Non-pigmented ciliary epithelial cell (primary cell): ENCODE measurements around the gene SGTB.

Experiments used
- DNase-seq: peaks from one replicate; pipeline ENCODE4 v3.0.0-alpha.2; 2010; ENCODE audit warnings: low read depth

The SGTB gene

GRCh38 chr5:65721720-65722574 lies at the start of gene SGTB, which contains the start of gene NLN:
Gene SGTB (minus strand): TSS chr5:65722109. CDS start chr5:65720807, 1,302 bp downstream.
Gene NLN (plus strand): TSS chr5:65722205. CDS start chr5:65722374, 169 bp downstream.
- no peak for DNase-seq

GRCh38 chr5:65771266-65771665 lies 49.4 kb upstream of the SGTB start:
- no peak for DNase-seq

DNA sequence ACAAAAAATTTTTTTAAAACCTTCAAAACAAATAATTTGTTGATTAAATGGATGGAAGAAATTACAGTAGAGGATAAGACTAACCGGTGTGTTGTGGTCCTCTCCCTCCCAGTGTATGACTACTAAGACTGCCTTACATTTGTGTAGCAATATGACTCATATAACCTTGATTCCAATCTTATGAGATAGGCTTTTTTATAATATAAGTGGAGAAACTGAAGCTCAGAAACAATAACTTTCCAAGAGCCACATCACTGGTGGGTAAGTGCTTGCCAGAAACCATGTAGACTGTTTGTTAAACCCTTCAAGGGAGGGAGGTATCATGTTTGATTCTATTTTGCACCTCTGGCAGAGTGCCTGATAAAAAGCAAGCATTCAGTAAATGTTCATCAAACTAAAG lies 47.6 kb upstream of the SGTB start:
- peak; percentile 73 for DNase-seq

DNA sequence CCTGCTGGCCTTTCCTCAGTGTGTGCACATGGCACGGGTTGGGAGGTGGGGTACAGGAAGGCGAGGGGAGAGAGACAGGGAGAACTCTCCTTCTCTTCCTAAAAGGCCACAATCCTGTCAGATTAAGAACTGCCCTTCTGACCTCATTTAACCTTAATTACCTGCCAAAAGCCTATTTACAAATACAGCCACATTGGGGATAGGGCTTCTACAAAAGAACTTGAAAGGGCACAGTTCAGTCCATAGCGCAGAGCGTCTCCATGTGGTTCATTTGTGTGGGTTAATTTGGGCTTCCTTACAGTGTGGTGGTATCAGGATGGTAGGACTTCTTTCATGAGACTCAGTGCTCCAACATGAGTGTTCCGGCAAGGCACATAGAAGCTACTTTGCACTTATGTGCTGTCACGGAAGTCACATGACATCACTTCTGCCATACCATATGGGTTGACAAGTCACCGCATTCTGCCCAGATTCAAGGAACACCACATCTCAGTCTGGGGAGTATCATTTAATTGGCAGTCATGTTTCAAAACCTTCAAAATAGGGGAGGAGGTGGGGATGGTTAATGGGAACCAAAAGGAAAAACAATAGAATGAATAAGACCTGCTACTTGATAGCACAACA lies 46.9 kb upstream of the SGTB start:
- DNase-seq: no peak

- DNase-seq: no peak
These were observed 45.7 kb upstream of the SGTB start for GRCh38 chr5:65767565-65767964.

DNA sequence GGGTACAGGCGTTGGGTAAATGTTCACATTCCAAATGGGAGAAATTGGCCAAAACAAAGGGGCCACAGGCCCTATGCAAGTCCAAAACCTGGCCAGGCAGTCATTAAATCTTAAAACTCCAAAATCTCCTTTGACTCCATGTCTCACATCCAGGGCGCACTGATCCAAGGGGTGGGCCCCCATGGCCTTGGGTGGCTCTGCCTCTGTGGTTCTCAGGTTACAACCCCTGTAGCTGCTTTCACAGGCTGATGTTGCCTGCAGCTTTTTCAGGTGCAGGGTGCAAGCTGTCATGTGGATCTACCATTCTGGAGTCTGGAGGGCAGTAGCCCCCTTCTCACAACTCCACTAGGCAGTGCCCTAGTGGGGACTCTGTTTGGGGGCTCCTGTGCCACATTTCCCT lies 44.9 kb upstream of the SGTB start:
- no peak for DNase-seq

DNA sequence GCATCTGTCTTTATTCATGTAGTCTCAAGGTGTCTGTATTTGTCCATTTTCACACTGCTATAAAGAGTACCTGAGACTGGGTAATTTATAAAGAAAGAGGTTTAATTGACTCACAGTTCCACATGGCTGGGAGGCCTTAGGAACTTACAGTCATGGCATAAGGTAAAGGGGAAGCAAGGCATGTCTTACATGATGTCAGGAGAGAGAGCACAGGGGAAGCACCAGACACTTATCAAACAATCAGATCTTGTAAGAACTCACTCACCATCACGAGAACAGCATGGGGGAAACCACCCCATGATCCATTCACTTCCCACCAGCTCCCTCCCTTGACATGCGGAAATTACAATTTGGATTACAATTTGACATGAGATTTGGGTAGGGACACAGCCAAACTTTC lies 44.3 kb upstream of the SGTB start:
- DNase-seq: no peak

DNA sequence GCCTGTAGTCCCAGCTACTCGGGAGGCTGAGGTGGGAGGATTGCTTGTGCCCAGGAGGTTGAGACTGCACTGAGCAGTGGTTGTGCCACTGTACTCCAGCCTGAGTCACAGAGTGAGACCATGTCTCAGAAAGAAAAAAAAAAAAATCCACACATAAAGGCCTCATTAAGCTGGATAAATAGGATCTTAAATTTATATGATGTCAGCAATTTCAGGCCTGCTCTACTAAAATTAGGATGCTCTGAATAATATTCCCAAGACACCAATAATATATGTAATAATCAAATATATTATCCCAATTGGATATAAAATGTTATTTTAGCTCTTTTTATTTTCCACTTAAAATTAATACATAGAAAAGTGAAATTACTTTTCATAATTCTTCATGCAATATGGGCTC lies 43.7 kb upstream of the SGTB start:
- no peak for DNase-seq

DNA sequence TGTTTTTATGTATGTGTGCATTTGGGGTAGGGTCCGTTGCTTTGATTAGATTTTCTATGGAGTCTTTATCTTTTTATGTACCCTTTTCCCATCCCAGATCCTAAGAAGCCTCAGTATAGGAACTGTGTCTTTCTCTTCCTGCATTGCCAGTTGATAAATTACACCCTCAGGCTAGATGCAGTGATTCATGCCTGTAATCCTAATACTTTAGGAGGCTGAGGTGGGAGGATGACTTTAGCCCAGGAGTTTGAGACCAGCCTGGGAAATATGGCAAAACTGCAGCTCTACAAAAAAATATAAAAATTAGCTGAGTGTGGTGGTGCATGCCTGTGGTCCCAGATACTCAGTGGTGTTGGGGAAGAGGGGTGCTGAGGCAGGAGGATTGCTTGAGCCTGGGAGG lies 40.3 kb upstream of the SGTB start:
- DNase-seq: no peak

DNA sequence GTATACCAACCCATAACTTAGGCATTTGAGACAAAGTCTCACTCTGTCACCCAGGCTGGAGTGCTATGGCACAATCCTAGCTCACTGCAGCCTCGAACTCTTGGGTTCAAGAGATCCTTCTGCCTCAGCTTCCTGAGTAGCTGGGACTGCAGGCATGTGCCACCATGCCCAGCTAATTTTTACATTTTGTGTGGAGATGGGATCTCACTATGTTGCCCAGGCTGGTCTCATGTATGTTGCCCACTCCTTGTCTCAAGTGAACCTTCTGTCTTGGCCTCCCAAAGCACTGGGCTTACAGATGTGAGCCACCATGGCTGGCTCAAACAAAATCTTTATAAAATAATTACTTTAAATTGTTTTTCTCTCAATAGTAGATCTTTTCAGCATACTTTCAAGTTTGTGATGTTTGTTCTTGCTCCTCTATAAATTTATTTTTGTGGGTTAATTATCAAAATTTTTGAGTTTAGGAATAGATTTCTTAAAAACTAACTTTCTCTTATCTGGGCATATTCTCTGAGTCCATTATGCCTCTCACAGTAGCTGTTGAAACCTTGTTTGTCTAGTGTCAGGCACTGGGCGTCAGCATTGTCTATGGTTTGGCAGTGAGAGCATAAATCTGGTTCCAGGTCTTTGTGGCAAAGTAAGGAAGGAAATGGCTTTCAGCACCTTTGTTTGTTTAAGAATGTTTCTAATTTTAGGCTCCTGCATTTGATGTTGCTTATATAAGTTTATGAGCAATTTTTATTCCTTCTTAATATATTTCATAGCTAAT lies 38.8 kb upstream of the SGTB start:
- peak; percentile 14 for DNase-seq

DNA sequence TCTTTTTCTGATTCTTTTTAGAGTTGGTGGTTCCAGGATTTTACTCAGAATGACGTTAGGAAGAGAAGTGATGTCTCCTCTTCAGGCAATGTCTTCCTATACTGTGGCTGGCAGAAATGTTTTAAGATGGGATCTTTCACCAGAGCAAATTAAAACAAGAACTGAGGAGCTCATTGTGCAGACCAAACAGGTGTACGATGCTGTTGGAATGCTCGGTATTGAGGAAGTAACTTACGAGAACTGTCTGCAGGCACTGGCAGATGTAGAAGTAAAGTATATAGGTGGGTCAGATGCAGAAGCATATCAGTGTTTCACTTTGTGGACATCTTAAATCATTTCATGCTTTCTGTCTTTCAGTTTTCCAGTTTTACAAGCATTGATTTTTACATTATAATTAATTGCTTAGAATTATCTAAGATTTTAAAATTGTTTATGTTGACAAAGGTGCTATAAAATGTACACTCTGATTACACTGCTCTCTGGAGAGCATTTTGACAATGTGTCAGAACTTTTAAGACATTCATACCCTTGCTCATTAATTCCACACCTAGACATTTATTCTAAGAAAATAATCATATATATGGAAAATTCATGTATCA lies 36.7 kb upstream of the SGTB start:
- DNase-seq: no peak

GRCh38 chr5:65753189-65753588 lies 31.3 kb upstream of the SGTB start:
- no peak for DNase-seq

DNA sequence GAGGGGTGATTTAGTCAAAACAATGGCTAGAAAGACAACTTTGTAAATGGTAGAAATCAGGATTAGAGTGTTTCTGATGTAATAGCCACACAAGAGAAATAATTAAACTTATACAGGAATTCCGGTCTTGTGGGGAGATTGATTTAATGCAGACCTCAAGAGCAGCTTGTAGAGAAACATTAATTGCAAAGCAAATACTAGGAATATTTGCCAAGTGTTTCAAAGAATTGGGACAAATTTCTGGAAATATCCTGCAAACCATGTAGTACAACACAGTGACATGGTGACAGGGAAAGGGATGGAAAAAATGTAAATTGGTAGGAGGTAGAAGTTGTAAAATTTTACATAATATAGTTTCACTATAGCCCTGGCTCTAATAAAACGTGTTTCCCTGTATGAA lies 29.0 kb upstream of the SGTB start:
- DNase-seq: no peak

- no peak for DNase-seq
These were observed 28.0 kb upstream of the SGTB start for GRCh38 chr5:65749956-65750355.

- DNase-seq: no peak
These were observed 27.4 kb upstream of the SGTB start for GRCh38 chr5:65749221-65749844.

GRCh38 chr5:65742565-65743231 lies 20.8 kb upstream of the SGTB start:
- DNase-seq: peak; percentile 65

DNA sequence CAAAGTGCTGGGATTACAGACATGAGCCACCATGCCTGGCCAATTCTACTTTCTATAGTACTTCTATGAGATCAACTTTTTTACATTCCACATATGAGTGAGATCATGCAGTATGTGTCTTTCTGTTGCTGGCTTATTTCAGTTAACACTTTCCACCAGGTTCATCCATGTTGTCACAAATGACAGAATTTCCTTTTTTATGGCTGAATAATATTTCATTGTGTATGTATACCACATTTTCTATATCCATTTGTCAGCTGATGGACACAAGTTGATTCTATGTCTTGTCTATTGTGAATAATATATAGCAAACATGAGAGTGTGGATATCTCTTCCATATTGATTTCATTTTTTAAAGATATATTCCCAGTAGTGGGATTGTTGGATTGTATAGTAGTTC lies 17.3 kb upstream of the SGTB start:
- DNase-seq: no peak

DNA sequence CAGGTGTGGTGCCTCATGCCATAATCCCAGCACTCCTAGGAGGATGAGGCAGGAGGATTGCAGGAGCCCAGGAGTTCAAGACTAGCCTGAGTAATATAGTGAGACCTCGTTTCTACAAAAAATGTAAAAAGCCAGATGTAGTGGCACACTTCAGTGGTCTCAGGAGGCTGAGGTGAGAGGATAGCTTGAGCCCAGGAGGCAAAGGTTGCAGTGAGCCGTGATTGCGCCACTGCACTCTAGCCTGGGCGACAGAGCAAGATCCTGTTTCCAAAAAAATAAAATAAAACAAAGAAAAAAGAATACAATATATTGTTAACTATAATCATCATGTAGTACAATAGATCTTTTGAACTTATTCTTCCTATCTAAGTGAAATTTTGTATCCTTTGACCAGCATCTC lies 16.4 kb upstream of the SGTB start:
- no peak for DNase-seq

DNA sequence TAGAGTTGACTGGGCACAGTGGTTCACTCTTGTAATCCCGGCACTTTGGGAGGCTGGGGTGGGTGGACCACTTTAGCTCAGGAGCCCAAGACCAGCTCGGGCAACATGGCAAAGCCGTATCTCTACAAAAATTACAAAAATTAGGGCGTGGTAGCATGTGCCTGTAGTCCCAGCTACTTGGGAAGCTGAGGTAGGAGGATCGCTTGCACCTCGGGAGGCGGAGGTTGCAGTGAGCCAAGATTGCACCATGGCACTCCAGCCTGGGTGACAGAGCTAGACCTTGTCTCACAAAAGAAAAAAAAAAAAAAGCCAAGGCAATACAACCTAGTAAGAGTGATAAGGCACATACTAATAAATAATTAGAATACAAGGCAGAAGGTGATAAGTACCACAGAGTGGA lies 15.9 kb upstream of the SGTB start:
- no peak for DNase-seq

- DNase-seq: no peak
These were observed 14.1 kb upstream of the SGTB start for GRCh38 chr5:65736011-65736410.

DNA sequence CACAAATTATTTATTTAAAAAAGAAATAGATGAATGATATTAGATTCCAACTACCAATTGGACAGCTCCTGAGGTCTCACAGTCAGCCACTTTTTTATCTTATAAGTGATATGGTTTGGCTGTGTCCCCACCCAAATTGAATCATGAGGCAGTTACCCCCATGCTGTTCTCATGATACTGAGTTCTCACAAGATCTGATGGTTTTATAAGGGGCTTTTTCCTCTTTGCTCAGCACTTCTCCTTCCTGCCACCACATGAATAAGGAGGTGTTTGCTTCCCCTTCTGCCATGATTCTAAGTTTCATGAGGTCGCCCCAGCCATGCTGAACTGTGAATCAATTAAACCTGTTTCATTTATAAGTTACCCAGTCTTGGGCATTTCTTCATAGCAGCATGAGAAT lies 13.0 kb upstream of the SGTB start:
- no peak for DNase-seq
